CD4-positive, alpha-beta T cell treated with Interferon gamma for 1 hour (primary cell): Measurements from ENCODE around the gene SLC7A11.

Experiments used
- DNase-seq: peaks from one replicate; pipeline ENCODE4 v3.0.0-alpha.2; 2020

The SLC7A11 gene

DNA sequence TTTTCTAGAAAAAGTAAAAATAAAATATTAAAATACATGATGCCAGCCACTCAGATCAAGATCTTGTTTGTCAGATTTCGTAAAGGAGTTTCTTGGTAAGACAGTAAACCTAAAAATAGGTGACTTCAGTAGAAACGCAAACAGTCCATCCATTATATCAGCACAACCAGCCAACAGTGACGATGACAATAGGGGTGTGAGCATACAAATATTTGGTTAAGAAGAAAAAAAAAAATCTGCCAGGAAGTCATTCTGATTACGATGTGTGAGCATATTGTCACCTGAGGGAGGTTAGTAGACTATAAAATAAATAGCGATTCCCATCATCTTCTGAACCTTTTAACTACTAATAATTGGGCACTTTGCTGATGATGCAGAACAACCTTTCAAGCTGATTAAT lies 37.6 kb downstream of the SLC7A11 start:
- DNase-seq: no peak

DNA sequence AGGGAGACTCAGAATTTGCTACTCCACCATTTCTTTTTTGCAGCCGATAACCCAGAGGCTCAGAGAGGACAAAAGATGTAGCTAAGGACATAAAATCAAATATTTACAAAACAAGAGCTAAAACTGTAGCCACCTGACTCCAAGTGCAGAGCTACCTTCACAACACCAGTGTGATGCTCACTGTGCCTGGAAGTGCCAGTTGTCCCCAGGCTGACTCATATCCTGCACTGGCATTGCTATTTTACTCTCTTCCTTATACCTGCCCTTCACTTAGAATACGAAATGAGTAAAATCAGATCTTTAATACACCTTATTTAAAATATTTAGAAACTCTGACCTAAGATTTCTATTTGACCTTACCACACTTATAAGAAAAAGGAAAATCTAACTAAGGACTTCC lies 39.5 kb downstream of the SLC7A11 start:
- no peak for DNase-seq

DNA sequence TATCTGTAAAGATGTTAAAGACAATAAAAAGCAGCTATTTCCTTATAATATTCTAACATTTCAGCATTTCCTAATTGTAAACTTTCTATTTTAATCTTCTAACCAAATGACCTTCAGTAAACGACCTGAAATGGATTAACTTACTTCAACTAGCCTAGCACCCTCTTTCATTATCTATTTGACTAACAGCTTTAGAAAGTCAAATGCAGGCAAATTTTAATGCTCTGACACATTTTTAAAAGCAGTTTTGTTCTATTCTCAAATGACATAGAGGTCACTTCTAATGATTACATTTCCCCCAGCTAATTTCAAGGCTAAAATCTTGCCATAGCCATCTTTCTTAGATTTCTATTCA lies 41.9 kb downstream of the SLC7A11 start:
- no peak for DNase-seq

DNA sequence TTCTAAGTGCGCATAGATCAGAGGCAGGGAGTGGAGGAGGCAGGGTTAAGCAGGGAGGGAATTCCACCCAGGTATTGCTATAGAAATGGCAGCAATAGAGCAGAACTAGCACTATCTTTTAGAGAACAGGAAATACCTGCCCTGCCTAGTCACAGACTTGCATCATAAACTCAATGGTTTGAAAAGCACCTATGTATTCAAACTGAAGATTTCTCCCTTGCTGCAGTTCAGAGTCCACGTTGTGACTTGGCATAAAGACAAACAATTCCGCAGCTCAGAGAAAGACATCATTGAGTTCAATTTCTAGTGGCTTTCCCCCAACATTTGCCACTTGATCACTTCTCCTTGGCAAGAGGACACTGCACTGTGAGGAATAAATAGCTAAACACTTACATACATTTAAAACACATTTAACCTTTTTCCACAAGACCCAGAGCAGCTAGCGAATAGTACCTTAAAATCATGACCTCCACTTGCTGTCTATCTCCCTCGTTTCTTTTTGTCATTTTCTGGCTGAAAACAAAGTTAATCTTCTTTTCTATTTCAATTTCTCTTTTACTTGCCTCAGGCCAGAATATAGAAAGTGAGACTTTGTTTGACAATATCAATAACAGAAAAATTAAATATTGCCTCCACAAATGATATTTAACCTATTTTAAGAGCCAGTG lies 42.4 kb downstream of the SLC7A11 start:
- DNase-seq: no peak

DNA sequence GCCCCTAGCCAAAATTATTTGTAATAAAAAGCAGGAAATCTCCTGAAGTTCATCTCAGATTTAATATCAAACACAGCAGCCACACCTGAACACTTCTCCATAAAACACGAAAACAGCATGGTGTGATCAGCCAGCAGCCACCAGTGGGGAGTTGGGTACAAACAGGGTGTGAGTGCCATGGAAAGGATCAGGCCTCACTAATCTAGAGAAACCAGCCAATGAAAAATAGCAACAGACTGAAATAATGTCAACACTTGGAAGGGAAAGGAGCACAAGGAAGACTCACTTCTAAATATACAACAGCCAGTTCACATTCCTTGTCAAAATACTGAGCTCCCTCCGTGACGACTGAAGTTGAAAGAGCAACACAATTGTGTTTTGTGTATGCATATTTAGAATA lies 46.0 kb downstream of the SLC7A11 start:
- no peak for DNase-seq

DNA sequence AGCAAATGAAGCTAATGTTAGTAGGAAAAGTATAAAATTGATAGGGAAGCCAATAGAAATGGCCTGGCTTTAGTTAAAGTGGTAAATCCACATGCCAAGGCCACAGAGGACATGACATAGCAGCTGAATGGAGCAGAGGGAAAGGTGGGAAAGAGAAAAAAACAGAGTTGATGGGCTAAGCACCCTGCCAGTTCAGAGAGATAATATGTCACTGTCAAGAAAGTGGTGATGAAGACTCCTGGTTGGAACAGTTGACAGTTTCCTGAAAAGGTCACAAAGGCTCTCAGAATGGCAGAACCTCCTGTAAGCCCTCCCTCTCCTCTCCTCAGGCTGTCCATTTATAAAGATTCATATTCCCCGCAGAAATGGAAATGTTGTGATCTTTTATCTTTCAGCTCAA lies 48.2 kb downstream of the SLC7A11 start:
- DNase-seq: no peak

DNA sequence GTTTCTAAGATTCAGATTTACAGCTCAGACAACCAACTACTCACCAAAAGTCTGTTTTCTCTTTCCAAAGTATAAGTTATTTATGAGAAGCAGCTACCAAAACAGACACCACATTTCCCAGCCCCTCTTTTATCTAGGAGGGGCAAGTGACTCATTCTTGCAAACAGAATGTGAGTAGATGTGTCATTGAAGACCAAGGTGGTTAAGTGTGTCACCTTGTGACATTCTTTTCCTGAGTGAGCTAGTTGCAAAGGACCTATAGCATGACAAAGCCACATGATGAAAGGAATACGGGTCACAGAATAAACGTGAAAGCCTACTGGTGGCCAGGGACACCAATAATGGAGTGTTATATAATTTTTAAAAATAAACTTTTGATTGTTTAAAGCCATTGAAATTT lies 50.0 kb downstream of the SLC7A11 start:
- DNase-seq: no peak

DNA sequence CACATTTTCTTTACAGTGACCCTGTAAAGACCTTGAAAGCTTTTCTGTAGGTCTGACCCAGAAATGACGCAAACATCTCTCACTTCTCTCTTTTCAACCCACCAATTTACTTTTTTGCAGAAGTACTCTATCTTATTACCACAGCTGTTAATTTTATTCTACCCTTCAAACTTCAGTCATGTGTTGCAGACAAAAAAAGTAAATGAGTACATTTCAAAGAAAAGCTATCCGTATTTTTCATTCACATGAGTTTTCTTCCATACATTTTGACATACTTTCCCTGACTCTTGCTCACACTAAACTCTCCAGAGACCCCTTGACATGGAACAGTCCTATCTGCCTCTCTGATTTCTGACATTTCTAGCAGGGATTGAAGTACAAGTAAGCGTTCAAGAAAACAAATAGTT lies 51.7 kb downstream of the SLC7A11 start:
- no peak for DNase-seq

DNA sequence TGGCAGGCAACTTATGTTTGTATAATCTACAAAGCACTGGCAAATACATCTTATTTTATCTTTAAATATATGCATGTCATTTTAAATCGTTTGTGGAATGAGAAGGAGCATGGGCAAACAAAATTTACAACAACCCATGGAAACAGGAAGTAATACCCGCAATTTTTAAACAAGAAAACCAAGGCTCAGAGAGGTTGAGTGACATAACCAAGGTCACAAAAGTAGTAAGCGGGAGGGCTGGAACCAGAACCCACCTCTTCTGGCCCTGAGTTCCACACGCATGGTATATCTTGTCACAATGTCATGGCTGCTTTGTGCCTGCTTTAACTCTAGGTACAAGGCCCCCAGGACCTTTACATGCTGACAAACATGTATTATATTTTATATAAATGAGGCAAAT lies 52.9 kb downstream of the SLC7A11 start:
- DNase-seq: no peak

DNA sequence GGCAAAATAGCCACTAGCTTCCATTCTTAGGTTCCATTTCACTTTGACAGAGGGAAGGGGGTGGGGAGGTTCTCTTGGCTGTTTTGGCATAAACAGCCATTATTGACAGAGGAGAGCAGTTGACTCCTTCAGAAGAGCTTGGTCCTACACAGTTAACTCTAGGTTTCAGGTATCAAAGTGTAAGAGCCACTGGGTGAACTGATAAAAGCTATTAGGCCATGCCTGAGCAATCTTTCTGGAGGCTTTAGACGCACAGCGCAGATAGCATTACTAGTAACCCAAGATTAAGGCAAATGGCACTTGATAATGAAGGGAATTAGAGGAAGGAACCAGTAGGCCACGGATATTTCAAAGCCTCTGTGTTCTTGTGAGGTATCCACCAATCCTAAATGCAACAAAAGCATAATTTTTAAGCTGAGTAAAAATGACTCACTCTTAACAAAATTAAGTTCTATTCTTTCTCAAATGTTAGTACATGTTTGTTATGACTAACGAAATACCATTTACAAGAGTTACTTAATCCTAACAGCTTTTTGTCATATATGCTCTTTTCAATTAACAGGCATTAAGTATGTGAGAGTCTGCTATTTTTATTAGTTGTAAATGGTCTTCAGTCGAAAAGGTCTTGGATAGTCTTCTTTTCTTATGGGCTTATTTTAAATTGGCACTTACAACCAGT lies 53.6 kb downstream of the SLC7A11 start:
- DNase-seq: no peak

DNA sequence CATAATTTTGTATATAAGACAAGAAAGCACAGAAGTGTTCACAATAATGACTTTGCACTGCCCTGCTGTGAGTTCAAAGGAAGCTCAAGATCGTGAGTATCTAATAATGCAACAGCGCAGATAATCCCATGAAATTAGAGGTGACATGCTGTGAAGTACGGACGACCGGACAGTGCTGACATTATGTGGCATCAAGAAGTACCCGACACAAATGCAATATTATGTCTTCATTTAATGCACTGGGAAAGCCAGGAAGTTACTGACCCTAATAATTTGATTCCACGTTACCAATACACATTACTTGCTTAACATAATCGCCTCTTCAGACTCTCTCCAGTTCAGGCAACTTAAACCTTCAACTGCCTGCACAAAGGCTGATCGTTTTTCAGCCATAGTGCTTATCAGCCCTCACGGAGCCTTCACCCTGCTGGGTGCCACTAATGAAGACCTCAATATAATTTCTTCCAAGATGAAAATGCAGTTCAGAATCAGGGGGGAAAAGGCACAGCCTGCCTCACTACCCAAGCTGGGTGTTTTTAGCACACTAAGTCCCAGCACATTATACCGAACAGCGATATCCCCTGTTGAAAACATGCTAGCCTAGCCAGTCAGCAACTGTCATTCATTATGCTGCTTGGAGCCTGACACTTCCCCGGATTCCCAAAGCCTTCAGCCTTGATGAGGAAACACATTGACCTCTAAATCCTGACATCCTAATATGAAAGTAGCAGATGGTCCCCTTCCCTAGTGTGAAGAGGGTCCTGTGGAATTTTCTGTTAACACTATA lies 56.1 kb downstream of the SLC7A11 start:
- no peak for DNase-seq

DNA sequence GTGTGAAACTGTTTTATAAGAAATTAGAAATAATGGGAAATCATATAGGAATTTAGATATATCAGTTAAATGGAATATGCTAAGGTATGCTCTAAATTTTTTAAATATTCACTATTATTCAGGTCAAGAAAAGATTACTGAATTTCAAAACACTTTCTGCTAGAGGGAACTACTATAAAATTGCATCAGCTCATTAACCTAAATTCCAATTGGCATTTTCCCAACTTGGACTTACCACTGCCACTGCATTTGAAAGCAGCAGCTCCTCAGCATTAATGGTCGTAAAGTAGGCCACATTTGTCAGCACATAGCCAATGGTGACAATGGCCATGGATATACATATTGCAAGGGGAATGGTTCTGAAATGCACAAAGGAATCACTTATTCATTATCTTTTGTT lies 57.3 kb downstream of the SLC7A11 start:
- no peak for DNase-seq

DNA sequence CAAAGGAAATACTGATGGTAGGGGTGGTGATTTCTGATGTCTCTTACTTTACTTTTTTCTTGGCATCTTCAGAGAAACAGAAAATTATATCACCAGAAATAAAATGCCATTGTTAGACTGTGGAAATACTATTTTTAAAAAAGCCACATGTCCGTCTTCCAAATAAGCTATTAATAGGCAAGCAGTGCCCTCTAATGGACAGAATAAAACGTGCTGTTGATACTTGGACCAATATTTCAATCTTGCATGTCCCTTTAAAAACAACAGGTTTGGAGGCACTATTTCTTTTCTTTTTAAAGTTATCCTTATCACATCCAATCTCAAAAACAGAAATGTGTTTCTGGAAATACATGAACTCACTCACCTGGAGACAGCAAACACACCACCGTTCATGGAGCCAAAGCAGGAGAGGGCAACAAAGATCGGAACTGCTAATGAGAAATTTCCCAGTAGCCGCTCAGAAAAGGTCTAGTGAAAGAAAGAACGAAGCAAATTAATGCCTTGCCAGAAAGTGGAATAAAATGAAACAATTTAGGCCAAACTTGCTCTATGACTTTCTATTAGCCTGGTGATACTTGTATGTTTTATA lies 59.2 kb downstream of the SLC7A11 start:
- DNase-seq: no peak

DNA sequence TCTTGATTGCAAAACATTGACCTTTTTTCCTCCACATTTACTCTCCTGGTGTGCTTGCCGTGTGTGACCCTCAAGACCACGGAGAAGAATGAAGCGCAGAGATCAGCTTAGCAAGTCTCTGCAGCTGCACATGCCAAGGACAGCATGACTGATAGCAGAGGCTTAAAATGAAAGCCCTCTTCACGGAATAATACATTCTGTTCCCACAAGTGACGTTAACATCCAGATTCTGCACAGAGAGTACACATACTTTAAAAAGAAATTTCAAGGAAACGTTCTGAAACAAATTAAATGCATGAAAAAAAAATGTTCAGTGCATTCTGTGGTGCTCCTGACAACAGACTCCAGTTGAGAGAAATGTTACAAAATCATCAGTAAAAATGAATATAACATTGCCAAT lies 60.9 kb downstream of the SLC7A11 start:
- DNase-seq: no peak

DNA sequence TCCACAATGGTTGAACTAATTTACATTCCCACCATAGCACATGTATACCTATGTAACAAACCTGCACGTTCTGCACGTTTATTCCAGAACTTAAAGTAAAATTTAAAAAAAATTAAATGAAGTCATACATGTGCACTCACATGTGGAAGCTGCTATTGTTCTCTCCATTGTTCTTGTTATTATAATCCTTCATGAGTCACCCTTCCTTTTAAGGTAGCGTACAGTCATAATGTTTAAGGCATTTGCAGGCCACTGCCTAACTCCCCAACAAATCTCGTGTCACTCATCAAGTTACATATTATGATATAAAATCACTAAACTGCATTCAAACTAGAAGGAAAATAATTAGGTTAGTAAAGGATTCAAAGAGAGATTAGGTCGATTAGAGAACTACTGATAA lies 63.6 kb downstream of the SLC7A11 start:
- DNase-seq: no peak

DNA sequence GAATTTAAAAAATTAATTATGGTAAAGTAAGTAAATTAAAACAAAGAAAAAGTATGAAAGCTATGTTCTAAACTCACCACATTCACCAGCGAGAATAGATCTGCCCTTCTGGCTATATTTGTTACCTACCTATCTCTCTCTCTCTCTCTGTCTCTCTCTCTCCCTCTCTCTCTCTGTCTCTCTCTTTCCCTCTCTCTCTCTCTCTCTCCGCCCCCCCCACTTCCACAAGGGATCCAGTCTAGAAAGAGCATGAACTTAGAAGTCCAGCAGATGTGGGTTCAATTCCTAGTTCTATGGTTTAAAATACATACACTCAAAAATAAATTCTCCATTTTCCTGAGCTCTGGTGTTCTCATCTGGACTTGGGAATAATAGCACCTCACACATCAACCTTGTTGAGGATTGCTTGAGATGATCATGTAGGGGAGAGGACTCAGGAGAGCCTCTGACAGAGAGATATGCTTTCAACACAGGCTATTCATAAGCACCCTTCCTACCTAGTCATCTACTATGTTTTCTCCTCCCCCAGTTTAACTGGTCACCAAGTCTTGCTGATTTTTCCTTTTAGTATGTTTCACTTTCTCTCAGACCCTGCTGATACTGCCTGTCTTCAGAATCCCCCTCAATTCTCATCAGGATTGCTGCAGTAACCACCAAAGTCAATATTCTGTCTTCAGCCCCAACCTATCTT lies 64.7 kb downstream of the SLC7A11 start:
- no peak for DNase-seq

DNA sequence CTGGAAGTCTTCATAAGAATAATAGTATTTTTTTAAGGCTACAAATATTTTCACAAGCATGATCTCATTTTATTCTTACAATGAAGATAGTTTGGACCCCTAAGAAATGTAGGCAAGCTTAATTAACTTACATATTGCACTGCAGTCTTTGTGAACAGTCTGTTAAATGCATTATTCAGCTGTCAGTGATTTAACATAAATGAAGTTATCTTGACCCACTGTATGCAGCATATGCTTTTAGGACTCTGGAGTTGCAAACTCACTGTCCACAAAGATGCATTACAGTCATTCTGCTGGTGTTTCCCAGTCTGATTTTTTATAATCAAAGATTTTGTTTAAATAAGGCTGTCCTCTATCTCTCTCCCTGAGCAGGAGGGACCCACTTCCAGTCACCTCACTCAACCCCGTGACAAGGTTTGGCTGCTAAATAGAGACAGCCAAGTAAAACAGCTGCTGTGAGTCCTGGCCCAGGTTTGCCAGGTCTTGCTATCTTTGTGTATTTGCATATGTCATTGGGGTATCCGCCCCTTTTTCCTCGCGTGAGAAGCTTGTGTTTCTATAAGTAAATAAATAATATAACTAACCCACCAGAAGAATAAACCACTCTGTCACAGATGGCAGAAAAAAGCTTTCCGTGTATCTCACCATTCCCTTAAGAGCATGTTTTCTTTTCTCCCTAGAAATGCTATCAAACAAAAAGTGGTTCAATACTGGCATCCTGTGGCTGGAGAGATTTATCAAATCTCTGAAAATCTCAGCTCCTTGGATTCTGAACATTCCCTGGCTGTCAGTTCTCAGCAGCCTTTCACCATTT lies 67.0 kb downstream of the SLC7A11 start:
- DNase-seq: no peak

DNA sequence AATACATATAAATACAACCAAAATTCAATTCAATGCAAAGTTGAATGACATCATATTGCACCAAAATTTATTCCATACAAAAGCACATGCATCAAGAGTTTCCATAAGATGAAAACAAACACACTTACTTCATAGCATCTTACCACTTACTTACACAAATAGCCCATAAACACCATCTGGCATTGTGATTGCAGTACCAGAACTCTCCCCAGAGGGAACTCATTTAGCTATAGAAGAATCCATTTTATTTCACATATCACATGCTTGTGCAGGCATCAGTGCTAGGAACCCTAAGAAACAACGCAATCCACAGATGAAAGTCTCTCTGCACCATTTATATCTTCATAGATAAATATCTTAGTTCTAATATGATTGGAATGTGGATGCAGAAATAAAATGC lies 77.9 kb downstream of the SLC7A11 start:
- DNase-seq: no peak

DNA sequence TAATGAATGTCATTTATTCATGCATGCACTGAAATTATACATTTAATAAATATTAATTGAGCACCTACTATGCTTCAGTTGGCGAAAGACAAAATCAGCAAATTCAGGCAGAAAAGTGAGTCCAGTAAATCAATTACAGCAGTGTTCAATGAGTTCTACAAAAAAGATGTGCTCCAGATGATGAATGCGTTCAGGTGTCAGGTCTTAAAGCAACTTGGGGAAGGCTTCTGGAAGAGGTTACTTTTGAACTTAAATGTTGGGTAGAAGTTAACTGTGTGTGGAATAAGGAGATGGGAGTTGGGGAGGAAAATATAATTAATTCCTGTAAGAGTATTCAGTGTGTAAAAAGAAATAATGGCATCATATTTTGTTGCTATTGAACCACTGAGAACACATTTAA lies 79.0 kb downstream of the SLC7A11 start:
- no peak for DNase-seq

DNA sequence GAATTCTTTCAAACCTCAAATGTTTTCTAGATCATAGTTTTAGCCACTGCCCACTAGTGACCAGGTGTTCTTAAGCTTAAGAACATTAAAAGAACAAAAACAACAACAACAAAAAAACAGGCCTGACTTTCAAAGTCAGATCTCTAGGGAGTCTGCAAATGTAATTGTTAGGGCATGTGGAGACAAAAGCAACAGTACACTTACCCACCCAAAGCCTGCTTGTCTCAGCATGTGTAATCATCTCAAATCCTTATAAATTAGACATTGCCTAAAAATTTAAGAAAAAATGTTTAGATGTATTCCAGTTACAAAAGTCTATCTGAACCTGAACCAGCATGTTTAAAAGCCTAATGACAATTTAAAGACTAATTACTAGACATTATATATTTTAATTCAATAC lies 79.9 kb downstream of the SLC7A11 start:
- DNase-seq: no peak

DNA sequence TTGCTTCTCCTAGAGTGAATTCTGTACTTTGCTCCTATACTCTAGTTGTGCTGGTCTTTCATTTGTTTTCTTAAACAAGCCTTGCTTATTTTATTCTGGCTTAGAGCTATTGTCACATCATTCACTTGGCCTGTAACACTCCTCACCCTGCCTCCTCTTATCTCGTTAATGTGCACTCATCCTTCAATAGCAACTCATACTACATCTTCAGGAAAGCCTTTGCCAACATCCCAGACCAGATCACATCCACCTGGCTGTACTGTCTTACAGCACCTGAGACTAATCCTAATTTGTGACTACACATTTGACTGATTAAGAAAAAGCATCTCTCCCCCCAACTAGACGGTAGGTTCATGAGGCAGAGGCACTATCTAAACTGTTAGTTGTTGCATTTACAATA lies 80.8 kb downstream of the SLC7A11 start:
- no peak for DNase-seq

DNA sequence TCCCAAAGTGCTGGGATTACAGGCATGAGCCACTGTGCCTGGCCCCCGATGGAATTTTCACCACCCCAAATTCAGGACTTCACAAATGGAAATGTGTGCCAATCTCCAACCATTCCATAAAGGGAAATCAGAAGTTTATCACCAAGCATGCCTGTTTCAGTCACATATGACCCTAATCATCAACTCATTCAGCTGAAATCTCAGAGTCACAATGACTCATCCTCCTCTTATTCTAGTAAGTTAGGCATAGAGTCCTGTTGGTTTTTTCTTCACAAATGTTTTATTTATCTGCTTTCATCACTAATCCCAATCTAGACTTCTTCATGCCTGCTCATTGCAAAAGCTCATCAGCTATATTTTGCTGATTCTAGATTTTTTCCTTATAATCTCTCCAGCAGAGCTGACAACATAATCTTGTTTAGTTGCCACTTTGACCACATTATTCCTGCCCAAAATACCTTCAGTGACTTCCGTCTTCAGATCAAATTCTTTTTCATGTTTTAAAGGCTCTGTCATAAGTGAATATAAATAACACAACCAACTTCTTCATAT lies 83.3 kb downstream of the SLC7A11 start:
- no peak for DNase-seq
